Measurements from ENCODE around the gene FMC1. TPM values are rescaled to one million over a fixed set of nuclear protein-coding genes. Genes with fewer than 3 reads are reported as not detected.

Gene FMC1, protein sequence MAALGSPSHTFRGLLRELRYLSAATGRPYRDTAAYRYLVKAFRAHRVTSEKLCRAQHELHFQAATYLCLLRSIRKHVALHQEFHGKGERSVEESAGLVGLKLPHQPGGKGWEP
- total RNA-seq (10 to 100 TPM; 16.6 to 28.3 (median 23.4) TPM), polyA plus RNA-seq (10 to 100 TPM; 20.6 to 43.5 (median 31.2) TPM)

DNA sequence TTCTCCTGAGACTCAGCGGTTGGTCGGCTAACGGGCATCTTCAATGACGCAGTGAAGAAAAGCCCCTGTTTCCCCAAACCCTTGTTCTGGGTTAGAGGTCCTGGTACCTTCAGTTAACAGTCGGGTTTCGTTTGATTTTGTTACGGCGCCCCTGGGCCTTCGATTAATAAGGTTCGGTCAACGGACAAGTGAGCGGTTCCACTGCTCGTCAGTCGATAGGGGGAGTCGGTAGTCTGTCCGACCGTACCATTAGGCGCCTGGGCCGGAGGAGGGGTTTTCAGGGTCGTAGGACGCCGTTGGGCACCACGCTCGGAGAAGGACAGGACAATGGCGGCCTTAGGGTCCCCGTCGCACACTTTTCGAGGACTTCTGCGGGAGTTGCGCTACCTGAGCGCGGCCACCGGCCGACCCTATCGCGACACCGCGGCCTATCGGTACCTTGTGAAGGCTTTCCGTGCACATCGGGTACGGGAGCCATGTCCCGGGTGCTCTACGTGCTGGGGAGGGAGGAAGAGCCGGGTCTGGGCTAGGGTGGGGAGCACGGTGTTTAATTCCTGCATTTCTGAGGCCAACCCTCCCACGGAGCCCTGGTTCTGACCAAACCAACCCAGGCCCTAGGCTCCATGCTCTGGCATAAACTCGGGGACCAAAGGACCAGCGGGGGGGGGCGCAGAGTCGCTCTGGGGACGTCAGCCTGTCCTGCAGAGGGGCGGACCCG, at the start of gene FMC1:
Gene FMC1 (plus strand): TSS at position 280 of the 718 bp plus-strand sequence. CDS start 48 bp downstream, at position 328.
- Histone ChIP-seq H3K4me1 (peaks cover 0 to 17% (median 10%) of the 10 kb centered on the region in 4 donors), H3K27ac (peak within 1 kb of the TSS; percentile 97 to 100 (median 99)), H3K36me3 (peaks cover 0 to 11% (median 2%) of the 10 kb centered on the region in 4 donors), H3K9me3 (no peaks in the 10 kb centered on the region), H3K27me3 (no peaks in the 10 kb centered on the region), H3K4me3 (peak within 1 kb of the TSS; percentile 63 to 93 (median 88))
- DNase-seq: peak; percentile 98
- TF ChIP-seq EP300 (IDR thresholded peaks at IDR 0.05) (no peak), POLR2AphosphoS5 (IDR thresholded peaks at IDR 0.05) (peak; percentile 77 to 84 (median 80)), POLR2A (IDR thresholded peaks at IDR 0.05) (peak in 1 of 2 donors; percentile 66)
- TF ChIP-seq, protein P1, sequence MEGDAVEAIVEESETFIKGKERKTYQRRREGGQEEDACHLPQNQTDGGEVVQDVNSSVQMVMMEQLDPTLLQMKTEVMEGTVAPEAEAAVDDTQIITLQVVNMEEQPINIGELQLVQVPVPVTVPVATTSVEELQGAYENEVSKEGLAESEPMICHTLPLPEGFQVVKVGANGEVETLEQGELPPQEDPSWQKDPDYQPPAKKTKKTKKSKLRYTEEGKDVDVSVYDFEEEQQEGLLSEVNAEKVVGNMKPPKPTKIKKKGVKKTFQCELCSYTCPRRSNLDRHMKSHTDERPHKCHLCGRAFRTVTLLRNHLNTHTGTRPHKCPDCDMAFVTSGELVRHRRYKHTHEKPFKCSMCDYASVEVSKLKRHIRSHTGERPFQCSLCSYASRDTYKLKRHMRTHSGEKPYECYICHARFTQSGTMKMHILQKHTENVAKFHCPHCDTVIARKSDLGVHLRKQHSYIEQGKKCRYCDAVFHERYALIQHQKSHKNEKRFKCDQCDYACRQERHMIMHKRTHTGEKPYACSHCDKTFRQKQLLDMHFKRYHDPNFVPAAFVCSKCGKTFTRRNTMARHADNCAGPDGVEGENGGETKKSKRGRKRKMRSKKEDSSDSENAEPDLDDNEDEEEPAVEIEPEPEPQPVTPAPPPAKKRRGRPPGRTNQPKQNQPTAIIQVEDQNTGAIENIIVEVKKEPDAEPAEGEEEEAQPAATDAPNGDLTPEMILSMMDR (IDR thresholded peaks at IDR 0.05): peak; percentile 32 to 66 (median 46)
- intact Hi-C loops (cut with DNase I): loop anchor here (1.0 to 5.0 kb wide), 3 partner anchors 18 to 1671 kb away; partner anchors contain the start of genes LUC7L2, MRPS33 and UBN2
- 0% methylated on average over 54 of the region's 54 CpGs for WGBS, 2 donors

DNA sequence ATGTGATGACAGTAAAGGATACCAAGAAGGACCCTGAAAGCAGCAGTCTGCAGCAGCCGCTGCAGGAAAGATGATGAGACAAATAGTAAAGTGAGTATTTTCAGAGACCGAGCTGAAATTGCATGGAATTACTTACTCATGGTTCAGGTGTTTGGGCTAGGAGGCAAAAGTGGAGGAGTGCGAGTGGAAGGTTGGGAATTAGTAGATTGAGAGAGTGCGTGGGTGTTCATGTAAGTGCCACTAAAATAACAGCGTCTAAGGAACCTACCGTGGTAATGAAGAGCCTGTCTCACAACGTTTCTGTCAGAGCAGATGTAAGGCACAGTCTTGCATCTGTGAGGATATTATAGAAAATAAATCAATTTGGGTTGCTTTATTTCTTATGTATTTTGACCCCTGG, 48.3 kb upstream of the FMC1 start:
- WGBS, 2 donors: 92 to 95% methylated on average over 7 of the region's 7 CpGs
- DNase-seq: no peak
- Histone ChIP-seq H3K4me3 (no peak overlapping the region), H3K36me3 (peaks cover 0 to 53% (median 5%) of the 10 kb centered on the region in 4 donors), H3K27me3 (no peaks in the 10 kb centered on the region), H3K27ac (no peak overlapping the region), H3K4me1 (no peaks in the 10 kb centered on the region), H3K9me3 (no peaks in the 10 kb centered on the region)
- TF ChIP-seq POLR2A (IDR thresholded peaks at IDR 0.05) (no peak), POLR2AphosphoS5 (IDR thresholded peaks at IDR 0.05) (no peak), EP300 (IDR thresholded peaks at IDR 0.05) (no peak)
- TF ChIP-seq, protein P1 (IDR thresholded peaks at IDR 0.05): no peak
- intact Hi-C loops (cut with DNase I): no loop called here

DNA sequence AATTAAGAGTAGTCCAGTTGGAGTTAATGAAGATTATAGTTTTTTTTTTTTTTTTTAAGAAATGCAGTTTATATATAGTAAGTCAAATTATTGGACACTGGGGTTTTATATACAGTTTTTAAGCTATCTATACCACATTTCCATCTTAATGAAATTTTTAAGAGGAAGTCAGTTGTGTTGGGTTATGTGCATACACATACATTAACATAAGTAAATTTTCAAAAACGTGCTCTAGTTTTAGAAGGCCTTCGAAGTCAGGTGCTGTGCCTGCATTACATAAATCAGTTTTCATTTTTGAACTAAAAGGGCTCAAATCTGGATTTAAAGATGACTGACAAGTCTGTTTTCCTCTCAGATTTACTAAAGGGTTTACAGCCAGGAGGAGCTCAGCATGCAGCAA, 47.6 kb upstream of the FMC1 start:
- H3K36me3 ChIP-seq: peaks cover 0 to 53% (median 5%) of the 10 kb centered on the region in 4 donors
- intact Hi-C loops (cut with DNase I): no loop called here
- TF ChIP-seq, protein P1 (IDR thresholded peaks at IDR 0.05): no peak
- no peak for TF ChIP-seq POLR2AphosphoS5 (IDR thresholded peaks at IDR 0.05)
- no peak for TF ChIP-seq EP300 (IDR thresholded peaks at IDR 0.05)
- TF ChIP-seq POLR2A (IDR thresholded peaks at IDR 0.05): no peak
- no peak overlapping the region for H3K27ac ChIP-seq
- DNase-seq: no peak
- H3K4me1 ChIP-seq: no peaks in the 10 kb centered on the region
- H3K4me3 ChIP-seq: no peak overlapping the region
- 89 to 90% methylated on average over 2 of the region's 2 CpGs for WGBS, 2 donors
- no peaks in the 10 kb centered on the region for H3K9me3 ChIP-seq
- no peaks in the 10 kb centered on the region for H3K27me3 ChIP-seq

DNA sequence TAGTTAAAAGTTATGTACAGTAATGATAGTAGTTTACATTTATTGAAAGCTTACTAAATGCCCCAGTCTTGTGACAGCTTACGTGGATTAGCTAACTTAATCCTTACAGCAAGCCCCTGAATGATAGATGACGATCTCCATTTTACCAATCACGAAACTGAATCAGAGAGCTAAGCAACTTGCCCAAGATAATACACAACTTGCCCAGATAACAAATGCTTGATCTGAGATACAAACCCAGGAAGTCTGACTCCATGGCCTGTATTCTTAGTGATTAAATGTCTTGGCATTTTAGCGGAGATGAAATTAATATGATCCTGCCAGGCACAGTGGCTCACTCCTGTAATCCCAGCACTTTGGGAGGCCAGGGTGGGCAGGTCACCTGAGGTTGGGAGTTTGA, 46.9 kb upstream of the FMC1 start:
- no peak overlapping the region for H3K27ac ChIP-seq
- intact Hi-C loops (cut with DNase I): no loop called here
- H3K4me3 ChIP-seq: no peak overlapping the region
- no peaks in the 10 kb centered on the region for H3K4me1 ChIP-seq
- WGBS, 2 donors: 95 to 97% methylated on average over 4 of the region's 4 CpGs
- H3K9me3 ChIP-seq: no peaks in the 10 kb centered on the region
- H3K36me3 ChIP-seq: peaks cover 0 to 53% (median 5%) of the 10 kb centered on the region in 4 donors
- no peak for DNase-seq
- TF ChIP-seq POLR2AphosphoS5 (IDR thresholded peaks at IDR 0.05): no peak
- no peak for TF ChIP-seq POLR2A (IDR thresholded peaks at IDR 0.05)
- no peak for TF ChIP-seq EP300 (IDR thresholded peaks at IDR 0.05)
- TF ChIP-seq, protein P1 (IDR thresholded peaks at IDR 0.05): no peak
- no peaks in the 10 kb centered on the region for H3K27me3 ChIP-seq
